Ovary (tissue), 9 donors: ENCODE data around the gene PCDHA7. TPM values are rescaled to one million over a fixed set of nuclear protein-coding genes. Genes with fewer than 3 reads are reported as not detected.

ENCODE experiments used
- DNase-seq, 5 donors: peaks; one replicate each; pipeline ENCODE4 v3.0.0-alpha.2; 2019 to 2020
- H3K27ac ChIP-seq, 2 donors: fragments of 200-600 bp; one replicate each; pipeline versions ENCODE4 v1.5.1 to v1.8.0; 2019 to 2022
- H3K27me3 ChIP-seq: fragments of 200-600 bp; one replicate; pipeline ENCODE4 v1.8.0; 2022
- H3K36me3 ChIP-seq: fragments of 200-600 bp; sonication (generic); one replicate; pipeline ENCODE4 v1.5.1; 2019
- H3K4me1 ChIP-seq: one replicate; pipeline ENCODE4 v1.8.1; 2013; ENCODE audit warnings: mild to moderate bottlenecking, moderate library complexity; ENCODE audit not compliant: insufficient read depth
- H3K4me3 ChIP-seq: fragments of 200-600 bp; sonication (generic); one replicate; pipeline ENCODE4 v1.5.1; 2017
- H3K9me3 ChIP-seq, 2 donors: fragments of 200-600 bp in 1 of 2; sonication (generic) in 1 of 2; one replicate each; pipeline versions ENCODE4 v1.5.1 to v1.8.1; 2013 to 2019; ENCODE audit warnings: mild to moderate bottlenecking in 1 of 2, moderate library complexity in 1 of 2
- CTCF ChIP-seq, 3 donors: fragments of 450-650 bp in 2 of 3; fragments of 200-600 bp in 1 of 3; IDR thresholded peaks; one replicate each; pipeline versions ENCODE4 v1.5.1 to v1.8.0; 2016 to 2022; ENCODE audit warnings: antibody characterized with exemption in 3 of 3, mild to moderate bottlenecking in 1 of 3
- EP300 ChIP-seq: sonication (generic); formaldehyde crosslinking; IDR thresholded peaks from one replicate; pipeline ENCODE4 v1.6.1; 2017; ENCODE audit warnings: antibody characterized with exemption
- POLR2A ChIP-seq: fragments of 450-650 bp; IDR thresholded peaks from one replicate; pipeline ENCODE4 v1.6.1; 2017; ENCODE audit warnings: antibody characterized with exemption, mild to moderate bottlenecking, moderate library complexity
- WGBS, 3 donors: extraction: QIAGEN DNeasy Blood & Tissue Kit in 1 of 3; methylation state at CpG; one replicate each; pipeline versions ENCODE4 v1.1.5 to v1.1.7; 2013 to 2017; 5-methylcytosine and 5-hydroxymethylcytosine counted together
- intact Hi-C, 4 donors: fragments of 100-400 bp; cut with DNase I; formaldehyde crosslinking; loops; one replicate each; pipeline versions ENCODE4 v1.11.0 to v1.15.1; 2022 to 2023
- polyA plus RNA-seq, 2 donors: library from polyadenylated mRNA; stranded (reverse); fragments of 200-250 nt in 1 of 2; fragments of 350-450 nt in 1 of 2; fragmentation: Illumina TruSeq in 1 of 2; extraction: RNeasy Lipid Tissue Mini Kit (QIAGEN cat#74804) in 1 of 2; gene quantifications; one replicate each; pipeline ENCODE4 v1.2.3, GENCODE V29; 2013 to 2014
- total RNA-seq, 7 donors: library from RNA; depleted of rRNA in 2 of 7; stranded (reverse); fragments of >200 nt in 2 of 7; fragmentation: NEBNext Ultra II Directional in 3 of 7; extraction: Animal tissue kit (Norgen Biotek cat#: 25700) in 3 of 7; gene quantifications; one replicate each; pipeline versions ENCODE4 v1.1.0 to v1.2.4, GENCODE V29; 2016 to 2023
- donor health status: DM: no; HTN: no; CAD: no; lungs with moderate emphysema.
- donor health status: DM: no; HTN: no; CAD: no.
- donor health status: Bipolar disorder and iron deficiency.
- donor health status: DM: yes; HTN: yes; CAD: no.
- donor health status: DM: no; HTN: no; CAD: no.
- donor health status: DM: yes; HTN: yes; CAD: no.

The PCDHA7 gene
- total and polyA plus RNA-seq, 9 donors, result 0.25 to 1.4 (median 0.41) TPM

DNA sequence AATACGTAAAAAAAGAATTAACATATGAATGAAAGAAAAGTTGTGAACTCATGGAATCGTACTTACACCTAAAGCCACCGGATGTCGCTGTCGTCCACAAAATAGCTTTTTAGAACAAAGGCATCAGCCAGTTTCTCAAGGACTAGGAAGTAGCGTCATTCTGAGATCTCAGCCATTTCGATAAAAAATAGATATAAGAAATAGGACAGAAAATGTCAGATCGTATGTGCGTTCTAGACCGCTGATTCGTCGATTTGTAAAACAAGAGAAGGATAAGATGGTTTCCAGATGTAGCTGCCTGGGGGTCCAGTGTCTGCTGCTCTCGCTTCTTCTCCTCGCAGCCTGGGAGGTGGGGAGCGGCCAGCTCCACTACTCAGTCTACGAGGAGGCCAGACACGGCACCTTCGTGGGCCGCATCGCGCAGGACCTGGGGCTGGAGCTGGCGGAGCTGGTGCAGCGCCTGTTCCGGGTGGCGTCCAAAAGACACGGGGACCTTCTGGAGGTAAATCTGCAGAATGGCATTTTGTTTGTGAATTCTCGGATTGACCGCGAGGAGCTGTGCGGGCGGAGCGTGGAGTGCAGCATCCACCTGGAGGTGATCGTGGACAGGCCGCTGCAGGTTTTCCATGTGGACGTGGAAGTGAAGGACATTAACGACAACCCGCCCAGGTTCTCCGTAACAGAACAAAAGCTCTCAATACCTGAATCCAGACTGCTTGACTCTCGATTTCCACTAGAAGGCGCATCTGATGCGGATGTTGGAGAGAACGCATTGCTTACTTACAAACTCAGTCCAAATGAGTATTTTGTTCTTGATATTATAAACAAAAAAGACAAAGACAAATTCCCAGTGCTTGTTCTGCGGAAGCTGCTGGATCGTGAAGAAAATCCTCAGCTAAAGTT is 22.0 kb downstream of the PCDHA7 start, which contains the start of gene PCDHA10:
Gene PCDHA10, plus strand, starts transcription at position 126 of the 903 bp plus-strand sequence. Its CDS starts 152 bp downstream, at position 278.
- H3K27me3 ChIP-seq, result no peaks in the 10 kb centered on the region
- WGBS, 3 donors, result 18 to 29% methylated on average over 44 of the region's 44 CpGs; no CpG with 5 or more reads in 1 of the 3 donors
- H3K4me3 ChIP-seq, result peak within 1 kb of the TSS; percentile 28

GRCh38 chr5:140857177-140857986 is 23.3 kb downstream of the PCDHA7 start:
- Histone ChIP-seq H3K27me3 (no peaks in the 10 kb centered on the region), H3K4me1 (no peaks in the 10 kb centered on the region), H3K4me3 (no peak overlapping the region), H3K27ac (no peak overlapping the region), H3K9me3 (peaks cover 0 to 3% of the 10 kb centered on the region in 2 donors), H3K36me3 (no peaks in the 10 kb centered on the region)
- WGBS, 3 donors, result 48 to 61% methylated on average over 76 to 94 of the region's 94 CpGs; no CpG with 5 or more reads in 1 of the 3 donors
- intact Hi-C loops, result no loop called here
- no peak for DNase-seq
- TF ChIP-seq CTCF (IDR thresholded peaks at IDR 0.05) (no peak), POLR2A (no peak), EP300 (no peak)

More for the DNA sequence above, 22.0 kb downstream of the PCDHA7 start, which contains the start of gene PCDHA10:
- no peaks in the 10 kb centered on the region for H3K36me3 ChIP-seq
- H3K4me1 ChIP-seq, result no peaks in the 10 kb centered on the region
- DNase-seq, result peak in 1 of 5 donors; percentile 34
- H3K9me3 ChIP-seq, result no peaks in the 10 kb centered on the region
- TF ChIP-seq EP300 (no peak), POLR2A (no peak), CTCF (IDR thresholded peaks at IDR 0.05) (no peak)
- H3K27ac ChIP-seq, result no peak within 1 kb of the TSS
- intact Hi-C loops, result no loop called here

DNA sequence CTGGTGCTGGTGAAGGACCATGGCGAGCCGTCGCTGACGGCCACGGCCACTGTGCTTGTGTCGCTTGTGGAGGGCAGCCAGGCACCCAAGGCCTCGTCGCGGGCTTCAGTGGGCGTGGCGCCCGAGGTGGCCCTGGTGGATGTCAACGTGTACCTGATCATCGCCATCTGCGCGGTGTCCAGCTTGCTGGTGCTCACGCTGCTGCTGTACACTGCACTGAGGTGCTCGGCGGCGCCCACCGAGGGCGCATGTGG is 23.8 kb downstream of the PCDHA7 start:
- Histone ChIP-seq H3K27me3 (no peaks in the 10 kb centered on the region), H3K4me3 (no peak overlapping the region), H3K27ac (no peak overlapping the region), H3K4me1 (no peaks in the 10 kb centered on the region), H3K36me3 (no peaks in the 10 kb centered on the region), H3K9me3 (peaks cover 0 to 8% of the 10 kb centered on the region in 2 donors)
- intact Hi-C loops, result no loop called here
- 68 to 72% methylated on average over 10 to 17 of the region's 22 CpGs; no CpG with 5 or more reads in 1 of the 3 donors for WGBS, 3 donors
- DNase-seq, result no peak
- TF ChIP-seq CTCF (IDR thresholded peaks at IDR 0.05) (no peak), EP300 (no peak), POLR2A (no peak)

GRCh38 chr5:140862441-140863295 is 28.6 kb downstream of the PCDHA7 start:
- no peak overlapping the region for H3K4me3 ChIP-seq
- no peak for DNase-seq
- WGBS, 3 donors, result 34 to 49% (median 39%) methylated on average over 73 to 76 of the region's 76 CpGs
- no peak overlapping the region for H3K27ac ChIP-seq
- no peaks in the 10 kb centered on the region for H3K27me3 ChIP-seq
- no peaks in the 10 kb centered on the region for H3K4me1 ChIP-seq
- no peaks in the 10 kb centered on the region for H3K36me3 ChIP-seq
- H3K9me3 ChIP-seq, result peaks cover 0 to 11% of the 10 kb centered on the region in 2 donors
- intact Hi-C loops, result no loop called here
- TF ChIP-seq CTCF (IDR thresholded peaks at IDR 0.05), result no peak
- TF ChIP-seq EP300, result no peak
- no peak for TF ChIP-seq POLR2A
